Activated naive CD8-positive, alpha-beta T cell treated with anti-CD3 and anti-CD28 coated beads, Interleukin-2, amount 10 ng/mL, durations not matched to agents 7 days and 5 days (primary cell): ENCODE data around the gene ZNRF2. TPM values are rescaled to one million over a fixed set of nuclear protein-coding genes. Genes with fewer than 3 reads are reported as not detected.
"Not testable (repeated sequence)": the region's sequence is repeated elsewhere in the genome, so short reads cannot be mapped to it uniquely, and the experiment has no call there.

ENCODE experiments used
- ATAC-seq: fragments of 150-1000 bp; cut with Tn5 transposase; one replicate; pipeline ENCODE4 v1.10.0; 2021; ENCODE audit warnings: low read depth, moderate library complexity
- POLR2A ChIA-PET: fragments of 350-600 bp; sonication (Branson Sonifier 250); formaldehyde crosslinking; loops from one replicate; lab custom pipeline; 2021; ENCODE audit warnings: antibody characterized with exemption; lab: Charles Lee
- DNase-seq: peaks from one replicate; pipeline ENCODE4 v3.0.0; 2021
- H3K27ac Mint-ChIP-seq: one replicate; pipeline ENCODE4 v1.8.0; 2022; ENCODE audit warnings: mild to moderate bottlenecking, mixed read lengths
- H3K27me3 Mint-ChIP-seq: one replicate; pipeline ENCODE4 v1.8.0; 2022; ENCODE audit warnings: mild to moderate bottlenecking, moderate library complexity, mixed read lengths
- H3K36me3 Mint-ChIP-seq: one replicate; pipeline ENCODE4 v1.8.0; 2021; ENCODE audit warnings: mild to moderate bottlenecking, mixed read lengths
- H3K4me1 Mint-ChIP-seq: one replicate; pipeline ENCODE4 v1.8.0; 2021; ENCODE audit warnings: mixed read lengths
- H3K4me3 Mint-ChIP-seq: one replicate; pipeline ENCODE4 v1.8.0; 2022; ENCODE audit warnings: mild to moderate bottlenecking, moderate library complexity, mixed read lengths
- H3K9me3 Mint-ChIP-seq: one replicate; pipeline ENCODE4 v1.8.0; 2021; ENCODE audit warnings: mixed read lengths
- total RNA-seq, 2 experiments: library from RNA; stranded (reverse); gene quantifications; one replicate each; pipeline ENCODE4 v1.2.3, GENCODE V29; 2021

Gene ZNRF2
- total RNA-seq, 2 experiments from 2014 or later, result 27.1 to 28.0 TPM

DNA sequence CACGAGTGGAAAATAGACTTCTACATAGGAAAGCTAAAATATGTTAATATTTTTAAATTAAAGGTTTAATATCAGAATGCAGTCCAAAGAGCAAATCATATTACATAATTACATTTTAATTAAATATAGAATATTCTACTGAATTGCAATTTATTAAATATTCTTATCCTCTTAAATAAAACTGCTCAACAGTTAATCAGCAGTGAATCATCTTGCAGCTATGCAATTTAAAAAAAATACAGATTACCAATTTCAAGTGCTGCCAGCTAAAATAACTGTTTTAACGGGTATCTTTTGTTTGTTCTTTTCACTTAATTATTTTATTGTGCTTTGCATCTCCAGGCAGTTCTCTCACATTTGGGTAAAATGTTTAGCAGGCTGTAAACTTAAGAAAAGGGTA lies 82.2 kb downstream of the ZNRF2 start:
- ATAC-seq (no peak), DNase-seq (no peak)
- H3K27me3 Mint-ChIP-seq, result no peaks in the 10 kb centered on the region
- no peaks in the 10 kb centered on the region for H3K9me3 Mint-ChIP-seq
- POLR2A ChIA-PET, result interaction anchor here (0.5 kb wide), 1 partner anchor 35 kb away, joined by 3 read pairs; no protein-coding TSS in a partner anchor
- H3K27ac Mint-ChIP-seq, result no peak overlapping the region
- no peaks in the 10 kb centered on the region for H3K4me1 Mint-ChIP-seq
- H3K36me3 Mint-ChIP-seq, result peaks cover 10% of the 10 kb centered on the region
- H3K4me3 Mint-ChIP-seq, result no peak overlapping the region

DNA sequence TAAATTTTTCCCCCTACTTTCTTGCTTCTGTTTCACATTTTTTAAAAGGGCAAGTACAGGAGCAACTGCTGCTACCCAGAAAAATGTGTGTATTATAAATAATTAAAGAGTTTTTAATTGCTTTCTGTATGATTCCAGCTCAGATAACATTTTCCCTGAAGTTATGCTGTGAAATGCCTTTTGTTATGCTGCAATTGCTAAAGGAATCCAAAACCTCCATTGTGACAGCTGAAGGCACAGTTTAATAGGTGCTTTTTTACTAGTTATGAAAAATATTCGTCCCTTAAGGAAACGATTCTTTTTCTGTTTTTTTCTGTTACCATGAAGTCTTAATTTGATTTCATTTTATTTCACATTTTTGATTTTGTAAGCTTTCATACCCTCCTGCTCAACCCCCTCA lies 83.2 kb downstream of the ZNRF2 start:
- H3K27me3 Mint-ChIP-seq, result no peaks in the 10 kb centered on the region
- ATAC-seq (no peak), DNase-seq (no peak)
- H3K36me3 Mint-ChIP-seq, result peaks cover 12% of the 10 kb centered on the region
- POLR2A ChIA-PET, result no interaction called here
- H3K27ac Mint-ChIP-seq, result no peak overlapping the region
- H3K4me1 Mint-ChIP-seq, result no peaks in the 10 kb centered on the region
- H3K9me3 Mint-ChIP-seq, result no peaks in the 10 kb centered on the region
- no peak overlapping the region for H3K4me3 Mint-ChIP-seq

DNA sequence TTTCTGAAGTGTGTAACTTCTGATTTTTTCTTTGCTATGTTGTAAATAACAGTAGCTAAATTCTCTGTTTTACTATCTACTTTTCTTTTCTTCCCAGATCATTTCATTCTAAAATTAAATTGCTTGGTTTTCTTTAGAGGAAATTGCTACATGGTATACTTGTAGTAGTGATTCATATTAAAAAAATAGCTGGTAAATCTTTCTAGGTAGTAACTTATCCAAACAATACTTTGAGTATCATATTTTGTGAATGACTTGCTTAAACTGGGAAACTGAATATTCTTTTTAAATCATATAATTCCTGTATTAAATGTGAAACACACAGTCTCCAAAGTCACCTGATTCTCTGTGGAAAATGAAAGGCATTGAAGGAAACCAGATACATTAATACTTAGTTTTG lies 85.5 kb downstream of the ZNRF2 start:
- POLR2A ChIA-PET, result no interaction called here

DNA sequence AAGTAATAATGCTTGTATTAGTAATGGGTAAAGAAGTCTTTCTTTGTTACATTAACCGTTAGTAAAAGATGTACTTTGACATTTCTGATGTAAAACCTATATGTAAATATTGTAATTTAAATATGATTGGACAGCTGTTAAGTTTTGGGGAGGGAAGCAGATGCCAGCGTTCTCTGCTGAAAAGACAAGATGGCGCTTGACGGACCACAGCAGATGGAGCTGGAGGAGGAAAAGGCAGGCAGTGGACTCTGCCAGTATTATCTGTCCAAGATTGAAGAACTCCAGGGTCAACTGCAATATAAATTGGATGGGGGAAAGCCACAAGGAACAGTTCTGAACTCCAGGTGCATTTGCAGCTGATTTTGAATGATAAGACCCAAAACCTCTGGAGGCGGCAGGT lies 86.9 kb downstream of the ZNRF2 start:
- H3K4me1 Mint-ChIP-seq, result no peaks in the 10 kb centered on the region
- POLR2A ChIA-PET, result no interaction called here
- H3K4me3 Mint-ChIP-seq, result no peak overlapping the region
- peaks cover 13% of the 10 kb centered on the region for H3K36me3 Mint-ChIP-seq
- ATAC-seq (no peak), DNase-seq (no peak)
- H3K9me3 Mint-ChIP-seq, result no peaks in the 10 kb centered on the region
- no peaks in the 10 kb centered on the region for H3K27me3 Mint-ChIP-seq
- no peak overlapping the region for H3K27ac Mint-ChIP-seq

More for the DNA sequence above, 85.5 kb downstream of the ZNRF2 start:
- Mint-ChIP-seq H3K4me1 (no peaks in the 10 kb centered on the region), H3K4me3 (no peak overlapping the region), H3K9me3 (no peaks in the 10 kb centered on the region), H3K27me3 (no peaks in the 10 kb centered on the region), H3K36me3 (peaks cover 13% of the 10 kb centered on the region), H3K27ac (no peak overlapping the region)
- ATAC-seq (no peak), DNase-seq (no peak)

DNA sequence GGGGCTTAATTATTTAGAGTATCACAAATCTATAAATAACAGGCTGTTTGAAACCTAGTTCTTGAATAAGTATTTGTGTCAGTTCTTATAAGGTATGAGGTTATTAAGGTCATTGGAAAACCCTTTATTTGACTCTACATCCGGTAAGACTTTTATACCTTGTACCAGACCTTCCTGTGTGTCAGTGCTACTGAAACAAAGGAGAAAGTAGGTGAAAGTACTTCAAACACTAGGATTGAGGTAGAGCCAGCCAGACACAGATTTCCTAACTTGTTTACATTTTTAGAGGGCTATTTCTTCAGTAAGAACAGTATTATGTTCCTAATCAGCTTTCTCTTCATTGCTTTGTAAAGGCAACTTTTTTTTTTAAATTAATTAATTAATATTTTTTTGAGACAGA lies 93.9 kb downstream of the ZNRF2 start:
- Mint-ChIP-seq H3K27ac (no peak overlapping the region), H3K36me3 (peaks cover 15% of the 10 kb centered on the region), H3K27me3 (no peaks in the 10 kb centered on the region), H3K4me3 (no peak overlapping the region), H3K4me1 (no peaks in the 10 kb centered on the region), H3K9me3 (peaks cover 9% of the 10 kb centered on the region)
- DNase-seq (no peak), ATAC-seq (no peak)
- POLR2A ChIA-PET, result no interaction called here

DNA sequence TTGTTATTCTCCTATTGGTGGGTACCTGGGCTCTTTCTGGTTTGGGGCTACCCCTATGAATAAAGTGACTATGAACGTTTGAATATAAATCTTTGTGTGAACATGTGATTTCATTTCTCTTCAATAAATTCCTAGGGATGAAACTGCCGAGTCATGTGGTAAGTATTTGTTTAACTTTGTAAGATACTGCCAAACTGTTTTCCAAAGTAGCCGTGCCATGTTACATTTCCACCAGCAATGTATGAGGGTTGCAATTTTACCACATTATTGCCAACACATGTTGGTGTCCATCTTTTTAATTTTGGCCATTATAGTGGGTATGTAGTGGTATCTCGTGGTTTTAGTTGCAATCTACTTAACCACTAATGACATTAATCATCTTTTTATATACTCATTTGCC lies 94.7 kb downstream of the ZNRF2 start:
- H3K4me3 Mint-ChIP-seq, result no peak overlapping the region
- H3K36me3 Mint-ChIP-seq, result peaks cover 18% of the 10 kb centered on the region
- DNase-seq (no peak), ATAC-seq (no peak)
- H3K27me3 Mint-ChIP-seq, result no peaks in the 10 kb centered on the region
- POLR2A ChIA-PET, result no interaction called here
- no peaks in the 10 kb centered on the region for H3K4me1 Mint-ChIP-seq
- H3K9me3 Mint-ChIP-seq, result peaks cover 13% of the 10 kb centered on the region
- no peak overlapping the region for H3K27ac Mint-ChIP-seq

DNA sequence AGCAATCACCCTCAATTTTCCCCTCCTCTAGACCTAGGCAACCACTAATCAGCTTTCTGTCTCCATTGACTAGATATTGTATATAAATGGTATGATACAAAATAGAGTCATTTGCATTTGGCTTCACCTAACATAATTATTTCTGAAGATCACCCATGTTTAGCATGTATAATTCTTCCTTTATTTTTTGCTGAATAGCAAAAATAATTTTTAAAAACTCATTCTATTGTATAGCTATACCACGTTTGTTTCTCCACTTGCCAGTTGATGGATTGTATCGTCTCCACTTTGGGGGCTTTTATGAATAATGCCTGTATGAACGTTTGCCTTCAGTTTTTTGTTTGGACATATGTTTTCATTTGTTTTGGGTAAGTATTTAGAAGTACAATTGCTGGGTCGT lies 95.3 kb downstream of the ZNRF2 start:
- Mint-ChIP-seq H3K27me3 (no peaks in the 10 kb centered on the region), H3K9me3 (peaks cover 15% of the 10 kb centered on the region), H3K27ac (no peak overlapping the region), H3K4me1 (no peaks in the 10 kb centered on the region), H3K36me3 (peaks cover 21% of the 10 kb centered on the region), H3K4me3 (no peak overlapping the region)
- POLR2A ChIA-PET, result no interaction called here
- ATAC-seq (no peak), DNase-seq (no peak)

DNA sequence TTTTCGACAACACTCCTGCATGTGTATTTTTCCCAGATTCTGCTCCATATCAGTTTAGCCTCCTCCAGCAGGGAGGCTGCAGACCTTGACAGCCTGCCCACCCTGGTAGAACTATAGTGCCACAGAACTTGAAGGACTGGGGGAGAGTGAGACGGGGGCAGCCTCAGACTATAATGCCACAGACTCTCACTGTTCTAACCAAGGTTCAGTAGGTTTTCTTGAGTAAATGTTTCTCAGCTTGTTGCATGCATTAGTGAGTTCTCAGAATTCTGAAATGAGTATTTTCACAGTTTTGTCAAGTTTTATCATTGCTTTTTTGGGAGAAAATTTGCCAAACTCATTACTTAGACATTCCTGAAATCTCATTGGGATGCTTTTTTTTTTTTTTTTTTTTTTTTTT lies 95.9 kb downstream of the ZNRF2 start:
- DNase-seq (no peak), ATAC-seq (no peak)
- H3K27ac Mint-ChIP-seq, result no peak overlapping the region
- POLR2A ChIA-PET, result no interaction called here
- H3K4me1 Mint-ChIP-seq, result no peaks in the 10 kb centered on the region
- no peaks in the 10 kb centered on the region for H3K27me3 Mint-ChIP-seq
- peaks cover 15% of the 10 kb centered on the region for H3K9me3 Mint-ChIP-seq
- peaks cover 21% of the 10 kb centered on the region for H3K36me3 Mint-ChIP-seq
- no peak overlapping the region for H3K4me3 Mint-ChIP-seq

DNA sequence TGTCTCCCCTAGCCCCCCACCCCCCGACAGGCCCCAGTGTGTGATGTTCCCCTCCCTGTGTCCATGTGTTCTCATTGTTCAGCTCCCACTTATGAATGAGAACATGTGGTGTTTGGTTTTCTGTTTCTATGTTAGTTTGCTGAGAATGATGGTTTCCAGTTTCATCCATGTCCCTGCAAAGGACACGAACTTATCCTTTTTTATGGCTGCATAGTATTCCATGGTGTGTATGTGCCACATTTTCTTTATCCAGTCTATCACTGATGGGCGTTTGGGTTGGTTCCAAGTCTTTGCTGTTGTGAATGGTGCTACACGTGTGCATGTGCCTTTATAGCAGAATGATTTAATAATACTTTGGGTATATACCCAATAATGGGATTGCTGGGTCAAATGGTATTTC lies 96.4 kb downstream of the ZNRF2 start:
- peaks cover 21% of the 10 kb centered on the region for H3K36me3 Mint-ChIP-seq
- not testable (repeated sequence) for H3K27me3 Mint-ChIP-seq
- H3K9me3 Mint-ChIP-seq, result peaks cover 15% of the 10 kb centered on the region

DNA sequence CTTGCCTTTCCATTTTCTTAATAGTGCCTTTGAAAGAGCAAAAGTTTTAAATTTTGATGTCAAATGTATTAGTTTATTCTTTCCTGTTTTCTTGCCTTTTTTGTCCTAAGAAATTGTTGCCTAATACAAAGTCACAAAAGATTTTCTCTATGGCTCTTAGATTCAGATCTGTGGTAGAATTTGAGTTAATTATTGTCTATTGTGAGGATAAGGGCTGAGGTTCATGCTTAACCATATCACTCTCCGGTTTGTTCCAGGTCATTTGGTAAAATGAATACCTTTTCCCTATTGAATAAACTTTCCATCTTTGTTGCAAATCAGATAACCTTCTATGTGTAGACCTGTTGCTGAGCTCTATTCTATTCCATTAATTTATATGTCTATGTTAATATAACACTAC lies 98.2 kb downstream of the ZNRF2 start:
- POLR2A ChIA-PET, result no interaction called here
- Mint-ChIP-seq H3K36me3 (peaks cover 21% of the 10 kb centered on the region), H3K27ac (no peak overlapping the region), H3K27me3 (no peaks in the 10 kb centered on the region), H3K4me3 (no peak overlapping the region), H3K9me3 (peaks cover 15% of the 10 kb centered on the region), H3K4me1 (peaks cover 3% of the 10 kb centered on the region)
- no peak for DNase-seq
- ATAC-seq, result no peak

More for the DNA sequence above, 96.4 kb downstream of the ZNRF2 start:
- H3K4me3 Mint-ChIP-seq, H3K27ac Mint-ChIP-seq, DNase-seq, POLR2A ChIA-PET, ATAC-seq, H3K4me1 Mint-ChIP-seq: not testable (repeated sequence)

DNA sequence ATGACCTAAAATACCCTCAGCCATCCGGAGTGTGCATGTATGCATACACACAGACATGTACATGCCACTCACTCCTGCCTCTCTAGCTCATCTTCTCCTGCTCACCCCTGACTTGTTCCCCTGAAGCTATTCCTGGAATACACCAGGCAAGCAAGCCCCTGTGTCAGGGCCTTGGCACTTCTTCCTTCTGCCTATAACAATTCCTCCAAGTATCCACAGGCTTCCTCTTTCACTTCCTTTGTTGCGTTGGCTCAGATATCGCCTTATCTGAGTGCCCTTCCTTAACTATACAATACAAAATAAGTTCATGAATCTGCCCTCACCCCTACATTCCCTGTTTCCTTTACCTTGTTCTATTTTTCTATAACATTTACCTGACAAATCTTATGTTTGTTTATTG lies 105.4 kb downstream of the ZNRF2 start:
- H3K27me3 Mint-ChIP-seq, result no peaks in the 10 kb centered on the region
- no peak for ATAC-seq
- H3K4me1 Mint-ChIP-seq, result peaks cover 3% of the 10 kb centered on the region
- no peak for DNase-seq
- no peak overlapping the region for H3K4me3 Mint-ChIP-seq
- no peaks in the 10 kb centered on the region for H3K9me3 Mint-ChIP-seq
- H3K27ac Mint-ChIP-seq, result no peak overlapping the region
- peaks cover 5% of the 10 kb centered on the region for H3K36me3 Mint-ChIP-seq
- POLR2A ChIA-PET, result no interaction called here

DNA sequence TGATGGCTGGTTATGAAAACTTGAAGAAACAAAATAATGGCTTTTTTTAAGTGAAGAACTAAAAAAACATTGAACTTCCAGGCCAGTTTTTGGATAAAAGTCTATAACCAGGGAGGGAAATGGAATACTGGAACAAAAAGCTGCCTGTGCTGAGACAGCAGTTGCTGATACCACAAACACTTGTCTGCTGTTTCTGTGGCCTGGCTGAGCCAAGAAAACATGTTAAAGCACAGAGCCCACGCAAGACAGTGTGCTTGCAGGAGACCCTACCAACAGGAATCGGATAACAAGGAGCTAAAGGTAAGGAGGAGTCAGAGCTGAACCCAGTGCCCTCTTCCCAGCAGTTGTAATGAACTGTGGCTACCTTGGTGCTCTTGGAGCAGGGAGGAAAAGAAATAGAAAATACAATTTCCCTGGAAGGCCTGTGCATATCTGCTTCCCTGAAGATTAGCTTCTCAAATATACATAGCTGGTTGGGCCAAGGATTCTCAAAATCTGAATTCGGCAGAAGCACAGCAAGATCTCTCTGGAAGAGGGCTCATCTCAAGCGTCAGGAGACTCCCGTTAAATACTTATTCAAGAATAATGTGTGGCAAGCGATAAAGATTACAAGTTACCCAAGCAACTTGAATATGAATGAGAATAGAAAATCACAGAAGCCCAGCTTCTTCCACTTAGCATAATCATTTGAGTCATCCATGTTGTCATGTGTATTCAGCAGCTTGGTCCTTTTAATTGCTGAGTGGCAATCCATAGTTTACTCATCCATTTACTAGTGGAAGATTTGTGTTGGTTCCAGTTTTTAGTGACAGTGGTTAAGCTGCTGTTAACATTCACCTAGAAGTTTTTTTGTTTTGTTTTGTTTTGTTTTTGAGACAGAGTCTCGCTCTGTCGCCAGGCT lies 106.6 kb downstream of the ZNRF2 start:
- Mint-ChIP-seq H3K4me1 (peaks cover 3% of the 10 kb centered on the region), H3K27me3 (no peaks in the 10 kb centered on the region), H3K27ac (no peak overlapping the region), H3K9me3 (no peaks in the 10 kb centered on the region), H3K4me3 (no peak overlapping the region), H3K36me3 (peaks cover 5% of the 10 kb centered on the region)
- ATAC-seq, result no peak
- POLR2A ChIA-PET, result no interaction called here
- DNase-seq, result no peak

DNA sequence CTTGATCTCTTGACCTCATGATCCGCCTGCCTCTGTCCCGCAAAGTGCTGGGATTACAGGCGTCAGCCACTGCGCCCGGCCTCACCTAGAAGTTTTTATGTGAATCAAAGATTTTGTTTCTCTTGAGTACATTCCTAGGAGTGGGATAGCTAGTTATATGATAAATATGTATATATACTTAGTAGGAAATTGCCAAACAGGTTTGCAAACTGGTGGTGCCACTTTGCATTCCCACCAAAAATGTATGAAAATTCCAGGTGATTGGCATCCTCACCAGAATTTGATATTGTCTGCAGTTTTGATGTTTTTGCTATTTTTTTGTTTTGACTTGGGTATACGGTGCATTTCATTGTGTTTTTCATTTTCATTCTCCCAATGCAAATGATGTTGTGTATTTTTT lies 107.4 kb downstream of the ZNRF2 start:
- ATAC-seq (no peak), DNase-seq (no peak)
- no peaks in the 10 kb centered on the region for H3K27me3 Mint-ChIP-seq
- POLR2A ChIA-PET, result no interaction called here
- no peak overlapping the region for H3K27ac Mint-ChIP-seq
- peaks cover 5% of the 10 kb centered on the region for H3K36me3 Mint-ChIP-seq
- no peak overlapping the region for H3K4me3 Mint-ChIP-seq
- no peaks in the 10 kb centered on the region for H3K9me3 Mint-ChIP-seq
- peaks cover 2% of the 10 kb centered on the region for H3K4me1 Mint-ChIP-seq

DNA sequence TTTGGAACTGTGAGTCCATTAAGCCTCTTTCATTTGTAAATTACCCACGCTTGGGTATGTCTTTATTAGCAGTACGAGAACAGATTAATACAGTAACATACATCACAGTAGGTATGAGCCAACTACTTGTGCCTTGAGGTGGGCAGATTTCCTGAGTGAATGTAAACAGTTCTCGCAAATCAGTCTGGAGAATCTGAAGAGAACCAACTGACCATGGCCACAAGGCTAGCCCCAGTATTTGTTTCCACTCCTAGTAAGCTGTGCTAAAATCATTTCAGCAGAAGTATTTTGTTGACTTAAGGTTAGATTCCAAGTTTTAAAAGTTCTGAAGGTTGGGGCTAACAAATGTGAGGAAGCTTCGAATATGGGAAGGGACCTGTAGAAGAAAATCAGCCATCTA lies 111.3 kb downstream of the ZNRF2 start:
- Mint-ChIP-seq H3K36me3 (no peaks in the 10 kb centered on the region), H3K4me3 (no peak overlapping the region), H3K27ac (no peak overlapping the region), H3K27me3 (no peaks in the 10 kb centered on the region), H3K4me1 (no peaks in the 10 kb centered on the region), H3K9me3 (no peaks in the 10 kb centered on the region)
- POLR2A ChIA-PET, result no interaction called here
- no peak for DNase-seq
- ATAC-seq, result no peak
